Calu3 (cell line): Measurements from ENCODE around the gene NHLRC2. TPM values are rescaled to one million over a fixed set of nuclear protein-coding genes. Genes with fewer than 3 reads are reported as not detected.

Source experiments
- BruUV-seq: library from RNA; stranded (reverse); fragments of 400-500 nt; replicated peaks from 2 replicates; lab custom pipeline; 2021; lab: Mats Ljungman, UMichigan
- CTCF ChIA-PET: fragments of 300-600 bp; sonication (Branson Sonifier 250); formaldehyde crosslinking; loops from one replicate; lab custom pipeline; 2022; ENCODE audit warnings: antibody characterized with exemption; lab: Charles Lee
- DNase-seq: peaks from one replicate; pipeline ENCODE4 v3.0.0; 2022
- H3K27ac Mint-ChIP-seq: one replicate; pipeline ENCODE4 v1.8.0; 2022; ENCODE audit warnings: mixed read lengths; ENCODE audit not compliant: unreplicated experiment
- H3K27me3 Mint-ChIP-seq: one replicate; pipeline ENCODE4 v1.8.0; 2022; ENCODE audit warnings: mixed read lengths; ENCODE audit not compliant: unreplicated experiment
- H3K36me3 Mint-ChIP-seq: one replicate; pipeline ENCODE4 v1.8.0; 2022; ENCODE audit warnings: mild to moderate bottlenecking, moderate library complexity, mixed read lengths; ENCODE audit not compliant: insufficient read depth, unreplicated experiment
- H3K4me1 Mint-ChIP-seq: one replicate; pipeline ENCODE4 v1.8.0; 2022; ENCODE audit warnings: mild to moderate bottlenecking, low read depth, mixed read lengths; ENCODE audit not compliant: unreplicated experiment
- H3K4me3 Mint-ChIP-seq: one replicate; pipeline ENCODE4 v1.8.0; 2022; ENCODE audit warnings: mild to moderate bottlenecking, low read depth, moderate library complexity, mixed read lengths; ENCODE audit not compliant: unreplicated experiment
- H3K9me3 Mint-ChIP-seq: one replicate; pipeline ENCODE4 v1.8.0; 2022; ENCODE audit warnings: low read depth, mixed read lengths; ENCODE audit not compliant: unreplicated experiment
- intact Hi-C: fragments of 100-400 bp; cut with micrococcal nuclease; formaldehyde crosslinking; loops from one replicate; pipeline ENCODE4 v1.10.0; 2022; ENCODE audit not compliant: unreplicated experiment
- total RNA-seq: library from RNA; stranded (reverse); gene quantifications from 2 replicates; pipeline ENCODE4 v1.2.3, GENCODE V29; 2022
- TF ChIP-seq, protein P1 (sequence below): fragments of 200-600 bp; IDR thresholded peaks from one replicate; pipeline ENCODE4 v1.8.0; 2022; ENCODE audit warnings: antibody characterized with exemption; ENCODE audit not compliant: unreplicated experiment

NHLRC2 gene
- total RNA-seq, 1 experiment from 2014 or later: 18.7 TPM

- Mint-ChIP-seq H3K36me3 (no peaks in the 10 kb centered on the region), H3K9me3 (no peaks in the 10 kb centered on the region), H3K4me1 (peaks cover 10% of the 10 kb centered on the region), H3K27ac (no peak overlapping the region), H3K4me3 (no peak overlapping the region), H3K27me3 (no peaks in the 10 kb centered on the region)
- BruUV-seq: no TSS peak
- CTCF ChIA-PET: interaction anchor here (0.7 to 1.6 kb wide), 4 partner anchors 196 to 231 kb away, joined by 3 to 4 read pairs (median 4); no protein-coding TSS in a partner anchor
- TF ChIP-seq, protein P1, sequence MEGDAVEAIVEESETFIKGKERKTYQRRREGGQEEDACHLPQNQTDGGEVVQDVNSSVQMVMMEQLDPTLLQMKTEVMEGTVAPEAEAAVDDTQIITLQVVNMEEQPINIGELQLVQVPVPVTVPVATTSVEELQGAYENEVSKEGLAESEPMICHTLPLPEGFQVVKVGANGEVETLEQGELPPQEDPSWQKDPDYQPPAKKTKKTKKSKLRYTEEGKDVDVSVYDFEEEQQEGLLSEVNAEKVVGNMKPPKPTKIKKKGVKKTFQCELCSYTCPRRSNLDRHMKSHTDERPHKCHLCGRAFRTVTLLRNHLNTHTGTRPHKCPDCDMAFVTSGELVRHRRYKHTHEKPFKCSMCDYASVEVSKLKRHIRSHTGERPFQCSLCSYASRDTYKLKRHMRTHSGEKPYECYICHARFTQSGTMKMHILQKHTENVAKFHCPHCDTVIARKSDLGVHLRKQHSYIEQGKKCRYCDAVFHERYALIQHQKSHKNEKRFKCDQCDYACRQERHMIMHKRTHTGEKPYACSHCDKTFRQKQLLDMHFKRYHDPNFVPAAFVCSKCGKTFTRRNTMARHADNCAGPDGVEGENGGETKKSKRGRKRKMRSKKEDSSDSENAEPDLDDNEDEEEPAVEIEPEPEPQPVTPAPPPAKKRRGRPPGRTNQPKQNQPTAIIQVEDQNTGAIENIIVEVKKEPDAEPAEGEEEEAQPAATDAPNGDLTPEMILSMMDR: no peak
- intact Hi-C loops: loop anchor here (5.0 kb wide), 1 partner anchor 230 kb away; no protein-coding TSS in a partner anchor
- no peak for DNase-seq
Observed at GRCh38 chr10:113872139-113873030, 17.9 kb downstream of the NHLRC2 start.

- H3K27me3 Mint-ChIP-seq: no peaks in the 10 kb centered on the region
- no TSS peak for BruUV-seq
- no peak overlapping the region for H3K27ac Mint-ChIP-seq
- intact Hi-C loops: no loop called here
- CTCF ChIA-PET: interaction anchor here (0.7 kb wide), 1 partner anchor 78 kb away, joined by 3 read pairs; no protein-coding TSS in a partner anchor
- peaks cover 10% of the 10 kb centered on the region for H3K4me1 Mint-ChIP-seq
- DNase-seq: no peak
- TF ChIP-seq, protein P1: no peak
- no peaks in the 10 kb centered on the region for H3K36me3 Mint-ChIP-seq
- no peaks in the 10 kb centered on the region for H3K9me3 Mint-ChIP-seq
- H3K4me3 Mint-ChIP-seq: no peak overlapping the region
Observed at GRCh38 chr10:113875212-113875611, 20.8 kb downstream of the NHLRC2 start.

DNA sequence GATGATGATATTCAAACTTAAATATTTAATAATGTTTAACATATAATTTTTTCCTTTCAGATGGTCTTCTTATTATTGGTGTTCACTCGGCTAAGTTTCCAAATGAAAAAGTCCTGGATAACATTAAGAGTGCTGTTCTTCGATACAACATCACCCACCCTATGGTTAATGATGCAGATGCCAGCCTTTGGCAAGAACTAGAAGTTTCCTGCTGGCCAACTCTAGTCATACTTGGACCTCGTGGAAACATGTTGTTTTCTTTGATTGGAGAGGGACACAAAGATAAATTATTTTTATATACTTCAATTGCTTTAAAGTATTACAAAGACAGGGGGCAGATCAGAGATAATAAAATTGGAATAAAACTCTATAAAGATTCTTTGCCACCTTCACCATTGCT lies 22.0 kb downstream of the NHLRC2 start:
- no peaks in the 10 kb centered on the region for H3K27me3 Mint-ChIP-seq
- TF ChIP-seq, protein P1: no peak
- peaks cover 10% of the 10 kb centered on the region for H3K4me1 Mint-ChIP-seq
- H3K9me3 Mint-ChIP-seq: no peaks in the 10 kb centered on the region
- no peak overlapping the region for H3K27ac Mint-ChIP-seq
- DNase-seq: no peak
- H3K36me3 Mint-ChIP-seq: no peaks in the 10 kb centered on the region
- CTCF ChIA-PET: no interaction called here
- no TSS peak for BruUV-seq
- no peak overlapping the region for H3K4me3 Mint-ChIP-seq
- intact Hi-C loops: no loop called here

DNA sequence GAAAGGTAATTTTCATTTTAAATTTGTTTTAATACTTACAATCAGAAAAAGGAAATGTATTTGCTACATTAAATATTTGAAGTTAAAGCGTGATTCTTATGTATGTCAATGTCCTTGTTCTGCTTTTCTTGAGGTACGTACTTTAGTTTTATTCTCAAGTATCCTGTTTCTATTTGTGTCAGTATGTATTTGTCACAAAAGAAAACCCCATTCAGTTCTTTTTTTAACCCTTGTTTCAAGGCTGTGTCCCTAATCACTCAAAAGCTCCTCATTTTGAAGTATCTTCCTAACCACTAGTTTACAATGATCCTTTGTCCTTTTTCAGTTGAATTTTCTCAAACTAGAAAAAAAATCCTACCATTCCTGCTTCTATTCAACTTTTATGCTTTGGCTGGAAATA lies 25.2 kb downstream of the NHLRC2 start:
- DNase-seq: no peak
- Mint-ChIP-seq H3K27me3 (no peaks in the 10 kb centered on the region), H3K36me3 (no peaks in the 10 kb centered on the region), H3K9me3 (no peaks in the 10 kb centered on the region), H3K4me3 (no peak overlapping the region), H3K27ac (no peak overlapping the region), H3K4me1 (peaks cover 9% of the 10 kb centered on the region)
- TF ChIP-seq, protein P1: no peak
- CTCF ChIA-PET: no interaction called here
- no TSS peak for BruUV-seq
- intact Hi-C loops: no loop called here
